PFSK-1 (cell line): Measurements from ENCODE around the gene CAB39.

Source experiments
- FOXP2 ChIP-seq: optimal IDR thresholded peaks from 2 replicates; pipeline ENCODE3; 2011; ENCODE audit warnings: borderline replicate concordance, control low read depth, inconsistent platforms; ENCODE audit not compliant: insufficient read depth; ENCODE audit errors: extremely low read length, extremely low read depth
- POLR2AphosphoS5 ChIP-seq: IDR thresholded peaks from 2 replicates; pipeline ENCODE4 v1.6.1; 2012; ENCODE audit warnings: low read depth, mild to moderate bottlenecking, control low read depth, low read length, moderate library complexity
- SIN3A ChIP-seq: IDR thresholded peaks from 2 replicates; pipeline ENCODE4 v1.6.1; 2012; ENCODE audit warnings: mild to moderate bottlenecking, low read length, moderate library complexity, borderline replicate concordance; ENCODE audit not compliant: insufficient read depth
- TAF1 ChIP-seq: IDR thresholded peaks from 2 replicates; pipeline ENCODE4 v1.6.1; 2012; ENCODE audit warnings: low read length, control low read depth, borderline replicate concordance; ENCODE audit not compliant: insufficient read depth
- TF ChIP-seq, protein P1 (sequence below), 2 experiments: IDR thresholded peaks; 2 replicates each; pipeline versions ENCODE4 v1.6.1 to v1.8.0; 2011 to 2012; ENCODE audit warnings: low read depth in 2 of 2, low read length in 2 of 2, control low read depth in 1 of 2, inconsistent platforms in 1 of 2, mild to moderate bottlenecking in 1 of 2, moderate library complexity in 1 of 2; ENCODE audit not compliant: insufficient read depth in 1 of 2

The CAB39 gene

DNA sequence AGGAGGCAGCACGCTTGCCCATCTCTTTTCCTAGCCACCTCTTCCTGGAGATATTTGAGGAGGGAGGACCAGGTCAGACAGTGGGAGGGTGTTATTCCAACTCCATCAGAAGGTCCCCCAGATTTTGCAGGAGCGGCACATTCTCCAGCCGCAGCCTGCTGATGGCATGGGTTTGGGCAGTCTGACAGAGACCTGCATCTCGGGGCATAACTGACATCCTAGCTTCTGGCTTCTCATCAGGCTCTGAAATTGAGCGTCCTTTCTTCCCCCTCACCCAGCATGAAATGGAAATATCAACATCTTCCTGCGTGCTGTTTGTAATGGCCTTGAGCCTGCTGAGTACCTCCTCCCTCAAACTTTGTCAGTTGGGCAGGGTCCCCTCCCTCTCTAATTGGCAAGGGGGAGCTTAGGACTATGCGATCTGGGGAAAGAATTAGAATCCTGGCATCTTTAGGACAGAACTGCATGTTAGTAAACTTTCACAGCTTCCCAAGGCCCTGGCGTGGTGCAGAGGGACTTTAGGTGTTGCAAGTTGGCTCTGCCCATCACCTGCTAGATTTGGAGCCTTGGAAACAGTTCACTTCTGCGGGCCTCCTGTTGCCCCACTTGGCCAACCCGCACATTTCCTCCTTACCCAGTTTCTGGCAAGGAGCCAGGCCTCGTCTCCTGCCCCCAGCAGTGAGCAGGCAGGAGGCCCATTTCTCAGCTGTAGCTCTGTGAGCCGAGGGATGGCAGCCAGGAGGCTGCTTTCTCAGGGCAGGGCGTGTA, 154.3 kb downstream of the CAB39 start:
- TF ChIP-seq POLR2AphosphoS5 (no peak), TAF1 (no peak), SIN3A (no peak), FOXP2 (no peak)
- TF ChIP-seq, protein P1, sequence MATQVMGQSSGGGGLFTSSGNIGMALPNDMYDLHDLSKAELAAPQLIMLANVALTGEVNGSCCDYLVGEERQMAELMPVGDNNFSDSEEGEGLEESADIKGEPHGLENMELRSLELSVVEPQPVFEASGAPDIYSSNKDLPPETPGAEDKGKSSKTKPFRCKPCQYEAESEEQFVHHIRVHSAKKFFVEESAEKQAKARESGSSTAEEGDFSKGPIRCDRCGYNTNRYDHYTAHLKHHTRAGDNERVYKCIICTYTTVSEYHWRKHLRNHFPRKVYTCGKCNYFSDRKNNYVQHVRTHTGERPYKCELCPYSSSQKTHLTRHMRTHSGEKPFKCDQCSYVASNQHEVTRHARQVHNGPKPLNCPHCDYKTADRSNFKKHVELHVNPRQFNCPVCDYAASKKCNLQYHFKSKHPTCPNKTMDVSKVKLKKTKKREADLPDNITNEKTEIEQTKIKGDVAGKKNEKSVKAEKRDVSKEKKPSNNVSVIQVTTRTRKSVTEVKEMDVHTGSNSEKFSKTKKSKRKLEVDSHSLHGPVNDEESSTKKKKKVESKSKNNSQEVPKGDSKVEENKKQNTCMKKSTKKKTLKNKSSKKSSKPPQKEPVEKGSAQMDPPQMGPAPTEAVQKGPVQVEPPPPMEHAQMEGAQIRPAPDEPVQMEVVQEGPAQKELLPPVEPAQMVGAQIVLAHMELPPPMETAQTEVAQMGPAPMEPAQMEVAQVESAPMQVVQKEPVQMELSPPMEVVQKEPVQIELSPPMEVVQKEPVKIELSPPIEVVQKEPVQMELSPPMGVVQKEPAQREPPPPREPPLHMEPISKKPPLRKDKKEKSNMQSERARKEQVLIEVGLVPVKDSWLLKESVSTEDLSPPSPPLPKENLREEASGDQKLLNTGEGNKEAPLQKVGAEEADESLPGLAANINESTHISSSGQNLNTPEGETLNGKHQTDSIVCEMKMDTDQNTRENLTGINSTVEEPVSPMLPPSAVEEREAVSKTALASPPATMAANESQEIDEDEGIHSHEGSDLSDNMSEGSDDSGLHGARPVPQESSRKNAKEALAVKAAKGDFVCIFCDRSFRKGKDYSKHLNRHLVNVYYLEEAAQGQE (IDR thresholded peaks at IDR 0.05; ENCODE audit: insufficient read depth in 1 of 2, low read depth in 2 of 2, low read length in 2 of 2) = no peak

DNA sequence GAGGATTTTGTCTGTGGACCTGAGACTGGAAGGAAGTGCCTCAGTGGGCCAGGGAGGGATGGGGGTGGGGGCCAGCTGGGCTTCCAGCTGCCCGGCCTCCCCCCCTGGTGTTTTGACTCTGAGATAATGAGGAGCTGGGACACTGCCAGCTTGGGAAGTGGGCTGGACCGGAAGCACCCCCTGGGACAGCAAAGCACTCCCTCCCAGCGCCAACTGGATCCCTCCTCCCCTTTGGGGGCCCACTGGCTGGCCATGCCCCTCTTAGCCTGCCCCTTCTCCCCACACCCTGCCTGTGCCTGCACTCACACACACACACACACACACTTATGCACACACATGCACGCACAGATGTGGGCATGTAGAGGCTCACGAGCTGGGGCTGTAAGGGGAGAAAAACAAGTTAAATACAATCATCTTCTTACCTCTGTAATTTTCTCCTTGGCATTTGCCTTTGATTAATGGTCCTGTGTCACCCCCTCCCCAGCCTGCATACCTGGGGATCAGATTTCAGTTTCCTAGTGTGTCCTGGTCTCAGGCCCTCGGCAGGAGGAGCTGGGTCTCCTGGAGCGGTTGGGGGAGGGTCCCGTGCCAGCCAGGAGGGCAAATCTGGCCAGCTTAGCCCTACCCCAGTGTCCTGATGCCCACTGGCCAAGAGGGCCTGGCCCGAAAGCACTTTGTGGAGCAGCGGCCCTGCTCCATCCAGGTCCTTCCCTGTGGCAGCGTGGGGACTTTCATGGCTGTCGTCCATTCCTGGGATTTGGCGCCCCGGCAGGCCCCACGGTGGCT, 155.7 kb downstream of the CAB39 start:
- TF ChIP-seq TAF1 = no peak
- no peak for TF ChIP-seq FOXP2
- TF ChIP-seq POLR2AphosphoS5 = no peak
- TF ChIP-seq, protein P1 (IDR thresholded peaks at IDR 0.05; ENCODE audit: insufficient read depth in 1 of 2, low read depth in 2 of 2, low read length in 2 of 2) = no peak
- TF ChIP-seq SIN3A = no peak

DNA sequence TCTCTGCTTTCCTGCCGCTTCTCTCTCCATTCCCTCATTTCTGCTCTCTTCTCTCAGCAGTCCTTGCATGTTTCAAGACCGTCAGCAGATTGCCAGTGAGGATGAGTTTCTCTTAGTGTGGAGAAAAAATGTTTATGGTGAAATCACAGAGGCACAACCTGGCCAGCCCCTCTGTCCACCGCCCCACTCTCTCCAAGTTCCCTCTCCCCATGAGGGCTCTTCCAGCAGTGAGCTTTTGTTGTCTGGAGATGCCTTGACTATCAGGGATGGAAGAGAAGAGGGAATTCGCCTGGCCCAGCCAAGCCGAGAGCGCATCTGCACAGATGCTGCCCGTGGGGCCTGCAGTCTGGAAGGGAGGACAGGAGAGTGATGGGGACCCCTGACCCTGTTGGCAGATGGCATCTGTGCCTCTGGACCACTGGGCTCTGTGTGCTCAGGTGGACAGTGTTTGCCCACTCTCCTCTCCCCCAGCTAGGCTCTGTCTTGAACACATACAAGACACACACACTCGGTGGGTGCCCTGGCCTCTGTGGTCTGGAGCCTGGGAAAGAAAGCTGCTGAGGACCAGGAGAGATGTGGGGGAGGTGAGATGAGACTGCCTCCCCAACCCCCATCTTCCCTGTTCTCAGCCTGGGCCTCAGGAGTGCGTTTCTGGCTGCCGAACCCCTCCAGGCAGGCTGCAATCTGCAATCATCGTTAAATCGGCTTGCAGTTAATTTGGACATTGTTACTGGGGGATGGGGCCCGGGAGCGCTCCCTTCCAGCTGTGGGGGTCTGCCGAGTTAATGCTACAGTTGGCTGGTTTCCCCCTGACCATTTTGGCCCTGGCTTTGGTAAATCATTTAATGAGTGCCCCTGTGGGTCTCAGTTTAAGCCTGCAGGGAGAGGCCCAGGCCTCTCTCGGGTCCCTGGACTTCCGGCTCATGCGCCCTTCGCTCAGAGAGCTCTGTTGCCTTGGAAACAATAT, 156.6 kb downstream of the CAB39 start:
- TF ChIP-seq FOXP2 = no peak
- no peak for TF ChIP-seq TAF1
- TF ChIP-seq, protein P1 (IDR thresholded peaks at IDR 0.05; ENCODE audit: insufficient read depth in 1 of 2, low read depth in 2 of 2, low read length in 2 of 2) = no peak
- no peak for TF ChIP-seq POLR2AphosphoS5
- no peak for TF ChIP-seq SIN3A

DNA sequence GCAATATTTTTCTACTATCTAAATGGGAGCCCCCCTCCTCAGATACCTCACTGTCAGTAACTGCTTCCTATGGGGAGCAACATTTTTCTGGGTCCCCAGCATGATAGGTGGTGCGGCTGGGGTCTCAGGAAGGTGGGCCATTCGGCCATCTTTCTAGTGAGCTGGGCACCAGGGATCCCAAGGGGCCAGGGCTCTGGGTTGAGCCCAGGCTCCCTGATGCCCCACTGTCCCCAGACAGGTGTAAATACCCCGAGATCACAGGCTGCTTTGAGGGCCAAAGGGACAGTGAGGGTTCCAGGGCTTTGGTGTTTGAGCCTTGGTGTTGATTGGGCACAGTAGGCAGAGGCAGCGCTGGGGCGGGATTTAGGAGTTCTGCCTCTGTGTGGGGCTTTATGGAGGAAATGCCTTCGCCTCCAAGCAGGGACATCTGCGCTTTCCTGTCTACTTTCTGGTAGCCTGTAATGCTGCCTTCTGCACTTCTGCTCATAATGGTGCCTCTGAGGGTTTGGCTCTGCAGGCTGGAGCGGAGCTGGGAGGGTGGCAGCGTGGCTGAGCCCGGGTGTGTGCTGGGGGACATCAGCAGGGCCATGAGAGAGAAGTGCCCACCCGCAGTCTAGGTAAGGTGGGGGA, 157.4 kb downstream of the CAB39 start:
- no peak for TF ChIP-seq POLR2AphosphoS5
- no peak for TF ChIP-seq FOXP2
